K562 (cell line): ENCODE measurements around the gene CRNN. TPM values are rescaled to one million over a fixed set of nuclear protein-coding genes. Genes with fewer than 3 reads are reported as not detected.
A peak's percentile ranks its signal among the peaks of the same experiment; 100 is the strongest.

Experiments used
- ATAC-seq: fragments of 200-7000 bp; cut with Tn5 transposase; 3 replicates; pipeline ENCODE4 v1.9.1; 2020; ENCODE audit warnings: moderate library complexity
- BruUV-seq: library from RNA; stranded (reverse); fragments of 400-500 nt; replicated peaks from 2 replicates; lab custom pipeline; 2021; lab: Mats Ljungman, UMichigan
- CTCF ChIA-PET: fragments of 300-600 bp; formaldehyde crosslinking; extraction: SDS; loops from one replicate; lab custom pipeline; 2021; ENCODE audit warnings: low intra/inter-chr PET ratio; lab: Yijun Ruan, JAX
- POLR2A ChIA-PET: fragments of 300-600, 350-650 bp; sonication (Branson Sonifier 250); formaldehyde crosslinking; extraction: SDS; loops from one replicate; lab custom pipeline; 2021; ENCODE audit warnings: antibody characterized with exemption, inconsistent platforms; lab: Yijun Ruan, JAX
- DNase-seq, 4 experiments: peaks; one replicate each; pipeline versions ENCODE4 v3.0.0 to v3.0.0-alpha.2; 2011 to 2018; ENCODE audit warnings: low spot score in 3 of 4, mixed read lengths in 3 of 4; ENCODE audit errors: extremely low read depth in 1 of 4
- FAIRE-seq: peaks from 2 replicates; lab custom pipeline; 2011; peaks lifted over from hg19 to GRCh38; lab: Jason Lieb, UNC
- H2AFZ ChIP-seq: 2 replicates; pipeline ENCODE4 v1.6.0; 2011; ENCODE audit warnings: low read depth, low read length, control low read depth, inconsistent platforms
- H3K27ac ChIP-seq: fragments of 200-600 bp; 3 replicates; pipeline ENCODE4 v1.8.0; 2011; ENCODE audit warnings: low read depth, mild to moderate bottlenecking, control low read depth, inconsistent platforms, low read length, moderate library complexity, mixed read lengths; ENCODE audit errors: extremely low read depth
- H3K27me3 ChIP-seq, 2 experiments: fragments of 300-600 bp in 1 of 2; 2 replicates in 1 of 2; 3 replicates in 1 of 2; pipeline versions ENCODE4 v1.6.0 to v1.8.0; 2011; ENCODE audit warnings: inconsistent platforms in 2 of 2, low read length in 2 of 2, mild to moderate bottlenecking in 1 of 2, mixed read lengths in 1 of 2, moderate library complexity in 1 of 2; ENCODE audit not compliant: control insufficient read depth in 2 of 2, insufficient read depth in 2 of 2
- H3K36me3 ChIP-seq: fragments of 300-600 bp; 3 replicates; pipeline ENCODE4 v1.8.0; 2011; ENCODE audit warnings: mild to moderate bottlenecking, low read length, inconsistent platforms; ENCODE audit not compliant: control insufficient read depth, insufficient read depth
- H3K4me1 ChIP-seq, 2 experiments: fragments of 200-600 bp in 1 of 2; replicated peaks in 1 of 2; 2 replicates in 1 of 2; 3 replicates in 1 of 2; pipeline versions ENCODE4 v1.5.1 to v1.8.0; 2011; ENCODE audit warnings: inconsistent platforms in 2 of 2, low read length in 2 of 2, mild to moderate bottlenecking in 1 of 2, mixed read lengths in 1 of 2, moderate library complexity in 1 of 2; ENCODE audit not compliant: control insufficient read depth in 2 of 2, insufficient read depth in 2 of 2
- H3K4me2 ChIP-seq: 2 replicates; pipeline ENCODE4 v1.6.1; 2011; ENCODE audit warnings: low read length, control low read depth, inconsistent platforms, mixed read lengths; ENCODE audit not compliant: insufficient read depth
- H3K4me3 ChIP-seq: fragments of 200-600 bp; sonication (generic), shearing (Covaris generic); 2 replicates; pipeline ENCODE4 v1.5.1; 2016; ENCODE audit warnings: control low read depth, inconsistent platforms
- H3K79me2 ChIP-seq: fragments of 200-600 bp; 3 replicates; pipeline ENCODE4 v1.8.0; 2011; ENCODE audit warnings: low read length, inconsistent platforms; ENCODE audit not compliant: control insufficient read depth, insufficient read depth
- H3K9ac ChIP-seq, 2 experiments: 2 replicates each; pipeline versions ENCODE4 v1.6.0 to v1.6.1; 2011; ENCODE audit warnings: low read depth in 2 of 2, low read length in 2 of 2, control low read depth in 1 of 2, inconsistent platforms in 1 of 2, mild to moderate bottlenecking in 1 of 2, mixed read lengths in 1 of 2; ENCODE audit not compliant: insufficient read depth in 1 of 2
- H3K9me1 ChIP-seq: one replicate; pipeline ENCODE4 v1.6.0; 2011; ENCODE audit warnings: inconsistent platforms, mild to moderate bottlenecking, low read length, moderate library complexity; ENCODE audit not compliant: control insufficient read depth, insufficient read depth
- H3K9me3 ChIP-seq: replicated peaks from 2 replicates; pipeline ENCODE4 v1.5.1; 2011; ENCODE audit warnings: low read depth, low read length, inconsistent platforms; ENCODE audit not compliant: control insufficient read depth, insufficient read depth
- H4K20me1 ChIP-seq: replicated peaks from 2 replicates; pipeline ENCODE4 v1.6.1; 2011; ENCODE audit warnings: low read length, inconsistent platforms, mixed read lengths; ENCODE audit not compliant: control insufficient read depth, insufficient read depth
- BRD9 ChIP-seq: fragments of 450-650 bp; IDR thresholded peaks from 2 replicates; pipeline ENCODE4 v1.6.1; 2018; ENCODE audit warnings: low read depth; ENCODE audit not compliant: partially characterized antibody
- JUN ChIP-seq, 2 experiments: sonication (generic) in 1 of 2; formaldehyde crosslinking in 1 of 2; IDR thresholded peaks; 2 replicates each; pipeline versions ENCODE4 v1.6.1 to v1.8.0; 2012 to 2022; ENCODE audit warnings: borderline replicate concordance in 2 of 2, mild to moderate bottlenecking in 2 of 2, improper control_type of control experiment in 1 of 2, low read depth in 1 of 2, low read length in 1 of 2, missing genetic modification reagents in 1 of 2
- NFIX ChIP-seq: fragments of 250-450 bp; sonication (Bioruptor Pico); IDR thresholded peaks from 2 replicates; pipeline ENCODE4 v1.4.0; 2020; ENCODE audit warnings: low read depth, mild to moderate bottlenecking, moderate library complexity
- TFE3 ChIP-seq: fragments of 450-650 bp; formaldehyde crosslinking; IDR thresholded peaks from 2 replicates; pipeline ENCODE4 v1.4.0; 2020; ENCODE audit warnings: mild to moderate bottlenecking, mixed read lengths
- ZNF668 ChIP-seq: fragments of 250-450 bp; sonication (Bioruptor Pico); IDR thresholded peaks from 2 replicates; pipeline ENCODE4 v1.8.0; 2022; ENCODE audit warnings: mild to moderate bottlenecking, inconsistent platforms
- WGBS: fragments of 100-300 bp; shearing (Covaris generic); methylation state at CpG from one replicate; pipeline ENCODE4 v1.1.6; 2016; ENCODE audit warnings: low coverage, mixed read lengths; ENCODE audit not compliant: insufficient coverage; ENCODE audit errors: missing lambda C conversion rate; 5-methylcytosine and 5-hydroxymethylcytosine counted together
- in situ Hi-C: fragments of 300-500 bp; cut with MboI; formaldehyde crosslinking; loops from 4 replicates; pipeline ENCODE4 v1.15.0; 2018; ENCODE audit warnings: inconsistent platforms, mixed read lengths
- intact Hi-C: fragments of 100-400 bp; cut with micrococcal nuclease; formaldehyde crosslinking; loops from 2 replicates; pipeline ENCODE4 v1.14.2; 2022
- polyA plus RNA-seq, 8 experiments: library from polyadenylated mRNA; depleted of rRNA in 4 of 8; stranded (reverse) in 5 of 8; unstranded in 3 of 8; fragments of >200 nt; fragmentation: Nextera tagmentation in 2 of 8; fragmentation: Illumina TruSeq in 1 of 8; extraction: Ambion mirVana in 2 of 8; extraction: Trizol in 1 of 8; gene quantifications; 2 replicates each; pipeline versions ENCODE4 v1.2.1 to v1.2.3, GENCODE V29; 2011 to 2014; ENCODE audit warnings: inconsistent platforms in 1 of 8, missing spikeins in 1 of 8
- total RNA-seq, 7 experiments: library from RNA; depleted of rRNA in 6 of 7; stranded (reverse); fragments of >200 nt in 6 of 7; fragmentation: Illumina TruSeq in 2 of 7; extraction: Trizol in 2 of 7; gene quantifications; 2 replicates each; pipeline versions ENCODE4 v1.2.1 to v1.2.3, GENCODE V29; 2011 to 2021; ENCODE audit warnings: low replicate concordance in 1 of 7

Gene CRNN
- total and polyA plus RNA-seq, 9 of the 15 experiments (the other 6 are each of a cell fraction or from before 2014, with no cell fraction given), result not detected

GRCh38 chr1:152374451-152374850 is 39.6 kb downstream of the CRNN start:
- in situ Hi-C loops (no loop called here), intact Hi-C loops (no loop called here)
- FAIRE-seq (no peak), DNase-seq (no peak), ATAC-seq (no peak)
- ChIA-PET CTCF (no interaction called here), POLR2A (interaction anchor here (1.1 kb wide), 1 partner anchor 10 kb away, joined by 3 read pairs; no protein-coding TSS in a partner anchor)
- Histone ChIP-seq H3K79me2 (no peaks in the 10 kb centered on the region), H3K9me3 (no peaks in the 10 kb centered on the region), H3K27ac (no peak overlapping the region), H2AFZ (no peak overlapping the region), H3K4me1 (no peaks in the 10 kb centered on the region), H4K20me1 (no peaks in the 10 kb centered on the region), H3K4me3 (no peak overlapping the region), H3K9me1 (no peaks in the 10 kb centered on the region), H3K4me2 (no peak overlapping the region), H3K9ac (no peak overlapping the region), H3K36me3 (no peaks in the 10 kb centered on the region), H3K27me3 (peaks cover 0 to 3% of the 10 kb centered on the region in 2 experiments; a peak in 1 of 5 replicates)
- 2% methylated on average over 3 of the region's 3 CpGs for WGBS
- no TSS peak for BruUV-seq
- TF ChIP-seq NFIX (CRISPR knock-in tag) (no peak), ZNF668 (CRISPR knock-in tag) (no peak), BRD9 (no peak), JUN (IDR thresholded peaks at IDR 0.05; ENCODE audit: borderline replicate concordance, low read depth, low read length) (no peak), JUN (CRISPR knock-in tag; IDR thresholded peaks at IDR 0.05; ENCODE audit: borderline replicate concordance) (no peak), TFE3 (CRISPR knock-in tag) (peak; percentile 65)
